ENCODE measurements around the gene CARD19. TPM values are rescaled to one million over a fixed set of nuclear protein-coding genes. Genes with fewer than 3 reads are reported as not detected.

CARD19 gene
- total and polyA plus RNA-seq, 2 donors (not counting 1 experiment from before 2014, with no cell fraction given), result 31.9 to 63.4 TPM

DNA sequence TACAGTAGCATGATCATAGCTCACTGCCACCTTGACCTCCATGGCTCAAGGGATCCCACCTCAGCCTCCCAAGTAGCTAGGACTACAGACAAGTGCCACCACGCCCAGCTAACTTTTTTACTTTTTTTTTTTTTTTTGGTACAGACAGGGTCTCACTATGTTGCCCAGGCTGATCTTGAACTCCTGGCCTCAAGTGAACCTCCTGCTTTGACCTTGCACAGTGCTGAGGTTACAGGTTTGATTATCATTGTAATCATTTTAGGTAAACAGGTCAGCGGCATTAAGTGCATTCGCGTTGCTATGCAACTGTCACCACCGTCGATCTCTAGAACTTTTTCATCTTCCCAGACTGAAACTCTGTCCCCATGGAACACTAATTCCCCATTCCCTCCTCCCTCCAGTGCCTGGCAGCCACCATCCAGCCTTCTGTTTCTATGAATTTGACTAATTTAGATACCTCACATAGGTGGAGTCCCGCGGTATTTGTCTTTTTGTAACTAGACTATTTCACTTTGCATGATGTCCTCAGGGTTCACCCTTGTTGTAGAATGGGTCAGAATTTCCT, 5.8 kb upstream of the CARD19 start:
- Mint-ChIP-seq H3K4me3 (no peak overlapping the region), H3K27ac (peak overlapping the region; percentile 64), H3K27me3 (no peaks in the 10 kb centered on the region), H3K9me3 (ENCODE audit: insufficient read depth) (peaks cover 5% of the 10 kb centered on the region), H3K4me1 (peaks cover 52% of the 10 kb centered on the region)
- H3K9me3 ChIP-seq (ENCODE audit: control extremely low read depth in 1 of 3, control insufficient read depth in 2 of 3, insufficient read depth in 1 of 3, low read length in 2 of 3), result peaks cover 0 to 23% (median 0%) of the 10 kb centered on the region in 3 donors
- DNase-seq (no peak), ATAC-seq (ENCODE audit: low read depth) (no peak)
- H3K4me1 ChIP-seq (ENCODE audit: control insufficient read depth in 2 of 2, insufficient read depth in 2 of 2, low read length in 2 of 2), result peaks cover 48% of the 10 kb centered on the region in 2 donors
- H3K4me3 ChIP-seq (ENCODE audit: control extremely low read depth in 1 of 5, extremely low read depth in 1 of 5, insufficient read depth in 1 of 5, low read depth in 2 of 5, low read length in 4 of 5), result no peak overlapping the region
- 91% methylated on average over 4 of the region's 8 CpGs for WGBS (ENCODE audit: insufficient coverage)
- H3K4me2 ChIP-seq (replicated peaks; ENCODE audit: low read depth, low read length, poor library complexity, severe bottlenecking), result no peak overlapping the region
- H3K27ac ChIP-seq (ENCODE audit: low read length in 2 of 2), result no peak overlapping the region
- peaks cover 4 to 19% of the 10 kb centered on the region in 2 experiments for H3K36me3 ChIP-seq (replicated peaks in 1 of 2; ENCODE audit: control extremely low read depth in 1 of 2, control insufficient read depth in 1 of 2, extremely low read depth in 1 of 2, insufficient read depth in 2 of 2, low read length in 1 of 2)
- no peak overlapping the region for H2AFZ ChIP-seq (ENCODE audit: insufficient read depth, low read depth, low read length, poor library complexity, severe bottlenecking)
- intact Hi-C loops (cut with micrococcal nuclease), result loop anchor here (10.0 kb wide), 1 partner anchor 975 kb away; the partner anchor contains the start of gene SPTLC1
- no peaks in the 10 kb centered on the region for H3K27me3 ChIP-seq (replicated peaks in 1 of 4; ENCODE audit: control extremely low read depth in 1 of 4, control insufficient read depth in 3 of 4, insufficient read depth in 4 of 4, low read length in 3 of 4)
- H3K9ac ChIP-seq (ENCODE audit: low read length), result no peak overlapping the region
- CTCF ChIA-PET, result interaction anchor here (0.7 to 0.9 kb wide), 3 partner anchors 15 to 123 kb away, joined by 3 to 4 read pairs (median 4); no protein-coding TSS in a partner anchor
- no peaks in the 10 kb centered on the region for H3K79me2 ChIP-seq (ENCODE audit: control insufficient read depth, insufficient read depth, low read length)
- no peaks in the 10 kb centered on the region for H4K20me1 ChIP-seq (ENCODE audit: control insufficient read depth, insufficient read depth, low read length, poor library complexity, severe bottlenecking)
- POLR2A ChIA-PET, result interaction anchor here (1.1 kb wide), 1 partner anchor 62 kb away, joined by 7 read pairs; no protein-coding TSS in a partner anchor
- TF ChIP-seq, protein P1, sequence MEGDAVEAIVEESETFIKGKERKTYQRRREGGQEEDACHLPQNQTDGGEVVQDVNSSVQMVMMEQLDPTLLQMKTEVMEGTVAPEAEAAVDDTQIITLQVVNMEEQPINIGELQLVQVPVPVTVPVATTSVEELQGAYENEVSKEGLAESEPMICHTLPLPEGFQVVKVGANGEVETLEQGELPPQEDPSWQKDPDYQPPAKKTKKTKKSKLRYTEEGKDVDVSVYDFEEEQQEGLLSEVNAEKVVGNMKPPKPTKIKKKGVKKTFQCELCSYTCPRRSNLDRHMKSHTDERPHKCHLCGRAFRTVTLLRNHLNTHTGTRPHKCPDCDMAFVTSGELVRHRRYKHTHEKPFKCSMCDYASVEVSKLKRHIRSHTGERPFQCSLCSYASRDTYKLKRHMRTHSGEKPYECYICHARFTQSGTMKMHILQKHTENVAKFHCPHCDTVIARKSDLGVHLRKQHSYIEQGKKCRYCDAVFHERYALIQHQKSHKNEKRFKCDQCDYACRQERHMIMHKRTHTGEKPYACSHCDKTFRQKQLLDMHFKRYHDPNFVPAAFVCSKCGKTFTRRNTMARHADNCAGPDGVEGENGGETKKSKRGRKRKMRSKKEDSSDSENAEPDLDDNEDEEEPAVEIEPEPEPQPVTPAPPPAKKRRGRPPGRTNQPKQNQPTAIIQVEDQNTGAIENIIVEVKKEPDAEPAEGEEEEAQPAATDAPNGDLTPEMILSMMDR (IDR thresholded peaks at IDR 0.05), result no peak
- TF ChIP-seq EZH2 (IDR thresholded peaks at IDR 0.05; ENCODE audit: borderline replicate concordance, insufficient read depth, low read depth, low read length, poor library complexity, severe bottlenecking), result no peak

DNA sequence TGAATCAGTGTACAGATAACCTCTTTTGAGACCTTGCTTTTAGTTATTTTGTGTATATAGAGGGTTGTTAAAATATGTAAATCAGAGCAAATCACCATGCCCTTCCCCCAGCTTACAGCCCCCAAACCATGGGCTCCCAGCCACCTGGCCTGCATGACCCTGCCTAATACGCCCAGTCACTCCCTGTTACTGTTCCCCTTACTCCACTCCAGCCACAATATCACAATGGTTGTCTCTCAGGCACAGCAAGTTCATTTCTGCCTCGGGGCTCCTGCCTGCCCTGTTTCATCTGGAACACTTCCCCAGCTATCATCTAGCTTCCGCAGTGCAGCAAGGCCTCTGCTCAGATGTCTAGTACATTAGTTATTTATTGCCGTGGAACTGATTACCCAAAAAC, 5.0 kb upstream of the CARD19 start:
- Histone ChIP-seq H3K9me3 (ENCODE audit: control extremely low read depth in 1 of 3, control insufficient read depth in 2 of 3, insufficient read depth in 1 of 3, low read length in 2 of 3) (peaks cover 0 to 14% (median 0%) of the 10 kb centered on the region in 3 donors), H3K27me3 (replicated peaks in 1 of 4; ENCODE audit: control extremely low read depth in 1 of 4, control insufficient read depth in 3 of 4, insufficient read depth in 4 of 4, low read length in 3 of 4) (no peaks in the 10 kb centered on the region), H3K4me2 (replicated peaks; ENCODE audit: low read depth, low read length, poor library complexity, severe bottlenecking) (no peak overlapping the region), H3K4me3 (ENCODE audit: control extremely low read depth in 1 of 5, extremely low read depth in 1 of 5, insufficient read depth in 1 of 5, low read depth in 2 of 5, low read length in 4 of 5) (no peak overlapping the region), H3K4me1 (ENCODE audit: control insufficient read depth in 2 of 2, insufficient read depth in 2 of 2, low read length in 2 of 2) (peaks cover 49% of the 10 kb centered on the region in 2 donors), H3K9ac (ENCODE audit: low read length) (no peak overlapping the region), H4K20me1 (ENCODE audit: control insufficient read depth, insufficient read depth, low read length, poor library complexity, severe bottlenecking) (no peaks in the 10 kb centered on the region), H2AFZ (ENCODE audit: insufficient read depth, low read depth, low read length, poor library complexity, severe bottlenecking) (no peak overlapping the region), H3K27ac (ENCODE audit: low read length in 2 of 2) (no peak overlapping the region), H3K79me2 (ENCODE audit: control insufficient read depth, insufficient read depth, low read length) (no peaks in the 10 kb centered on the region), H3K36me3 (replicated peaks in 1 of 2; ENCODE audit: control extremely low read depth in 1 of 2, control insufficient read depth in 1 of 2, extremely low read depth in 1 of 2, insufficient read depth in 2 of 2, low read length in 1 of 2) (peaks cover 0 to 11% of the 10 kb centered on the region in 2 experiments)
- DNase-seq, result no peak
- H3K4me1 Mint-ChIP-seq, result peaks cover 53% of the 10 kb centered on the region
- H3K27ac Mint-ChIP-seq, result peak overlapping the region; percentile 95
- peak overlapping the region; percentile 27 for H3K4me3 Mint-ChIP-seq
- ChIA-PET CTCF (interaction anchor here (1.6 kb wide), 1 partner anchor 18 kb away, joined by 3 read pairs; no protein-coding TSS in a partner anchor), POLR2A (interaction anchor here (0.6 kb wide), 1 partner anchor 1030 kb away, joined by 5 read pairs; no protein-coding TSS in a partner anchor)
- peaks cover 5% of the 10 kb centered on the region for H3K9me3 Mint-ChIP-seq (ENCODE audit: insufficient read depth)
- WGBS (ENCODE audit: insufficient coverage), result 83% methylated on average over 4 of the region's 4 CpGs
- H3K27me3 Mint-ChIP-seq, result no peaks in the 10 kb centered on the region
- TF ChIP-seq EZH2 (IDR thresholded peaks at IDR 0.05; ENCODE audit: borderline replicate concordance, insufficient read depth, low read depth, low read length, poor library complexity, severe bottlenecking), result no peak
- no peak for ATAC-seq (ENCODE audit: low read depth)
- intact Hi-C loops (cut with micrococcal nuclease), result loop anchor here (10.0 kb wide), 1 partner anchor 976 kb away; the partner anchor contains the start of gene SPTLC1
